DND-41 (cell line): ENCODE results near the gene TBX2.

Source experiments
- EZH2 ChIP-seq: IDR thresholded peaks from 3 replicates; pipeline ENCODE4 v1.6.1; 2012; ENCODE audit warnings: borderline replicate concordance, low read depth, mild to moderate bottlenecking, moderate library complexity, low read length, inconsistent platforms; ENCODE audit not compliant: severe bottlenecking
- TF ChIP-seq, protein P1 (sequence below): IDR thresholded peaks from 2 replicates; pipeline ENCODE4 v1.5.1; 2012; ENCODE audit warnings: borderline replicate concordance, low read length, moderate library complexity, mild to moderate bottlenecking; ENCODE audit not compliant: poor library complexity, severe bottlenecking; ENCODE audit errors: extremely low read depth

DNA sequence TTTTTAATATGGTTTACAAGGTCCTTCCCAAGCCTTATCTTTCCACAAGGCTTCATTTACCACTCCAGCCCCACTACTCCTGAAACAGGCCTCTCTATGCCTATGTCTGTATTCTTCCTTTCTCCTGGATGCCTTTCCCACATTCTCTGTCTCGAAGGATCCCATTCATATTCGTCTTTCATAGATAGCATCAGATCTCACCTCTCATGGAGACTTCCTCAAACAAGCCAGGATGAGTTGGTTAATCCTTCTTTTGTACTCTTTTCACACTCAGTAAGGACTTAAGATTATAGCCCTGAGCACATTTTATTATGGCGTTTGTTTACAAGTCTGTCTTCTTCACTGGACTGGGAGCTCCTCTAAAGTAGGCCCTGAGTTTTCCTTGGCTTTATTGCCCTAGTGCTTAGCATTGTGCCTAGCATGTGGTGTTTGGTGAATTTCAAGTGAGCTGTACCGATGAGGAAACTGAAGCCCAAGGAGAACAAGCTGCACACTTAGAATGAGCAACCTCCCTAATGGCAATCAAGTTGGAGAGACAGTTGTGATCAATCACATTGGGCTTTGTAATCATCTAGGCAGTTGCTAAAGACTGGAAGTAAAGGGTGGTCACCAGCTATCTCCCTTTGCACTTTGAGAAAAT, 42.6 kb downstream of the TBX2 start:
- TF ChIP-seq, protein P1, sequence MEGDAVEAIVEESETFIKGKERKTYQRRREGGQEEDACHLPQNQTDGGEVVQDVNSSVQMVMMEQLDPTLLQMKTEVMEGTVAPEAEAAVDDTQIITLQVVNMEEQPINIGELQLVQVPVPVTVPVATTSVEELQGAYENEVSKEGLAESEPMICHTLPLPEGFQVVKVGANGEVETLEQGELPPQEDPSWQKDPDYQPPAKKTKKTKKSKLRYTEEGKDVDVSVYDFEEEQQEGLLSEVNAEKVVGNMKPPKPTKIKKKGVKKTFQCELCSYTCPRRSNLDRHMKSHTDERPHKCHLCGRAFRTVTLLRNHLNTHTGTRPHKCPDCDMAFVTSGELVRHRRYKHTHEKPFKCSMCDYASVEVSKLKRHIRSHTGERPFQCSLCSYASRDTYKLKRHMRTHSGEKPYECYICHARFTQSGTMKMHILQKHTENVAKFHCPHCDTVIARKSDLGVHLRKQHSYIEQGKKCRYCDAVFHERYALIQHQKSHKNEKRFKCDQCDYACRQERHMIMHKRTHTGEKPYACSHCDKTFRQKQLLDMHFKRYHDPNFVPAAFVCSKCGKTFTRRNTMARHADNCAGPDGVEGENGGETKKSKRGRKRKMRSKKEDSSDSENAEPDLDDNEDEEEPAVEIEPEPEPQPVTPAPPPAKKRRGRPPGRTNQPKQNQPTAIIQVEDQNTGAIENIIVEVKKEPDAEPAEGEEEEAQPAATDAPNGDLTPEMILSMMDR = no peak
- no peak for TF ChIP-seq EZH2
